Calu3 (cell line): ENCODE results near the gene TENM3. TPM values are rescaled to one million over a fixed set of nuclear protein-coding genes. Genes with fewer than 3 reads are reported as not detected.

Experiments
- BruUV-seq: library from RNA; stranded (reverse); fragments of 400-500 nt; replicated peaks from 2 replicates; lab custom pipeline; 2021; lab: Mats Ljungman, UMichigan
- CTCF ChIA-PET: fragments of 300-600 bp; sonication (Branson Sonifier 250); formaldehyde crosslinking; loops from one replicate; lab custom pipeline; 2022; ENCODE audit warnings: antibody characterized with exemption; lab: Charles Lee
- DNase-seq: peaks from one replicate; pipeline ENCODE4 v3.0.0; 2022
- H3K27ac Mint-ChIP-seq: one replicate; pipeline ENCODE4 v1.8.0; 2022; ENCODE audit warnings: mixed read lengths; ENCODE audit not compliant: unreplicated experiment
- H3K27me3 Mint-ChIP-seq: one replicate; pipeline ENCODE4 v1.8.0; 2022; ENCODE audit warnings: mixed read lengths; ENCODE audit not compliant: unreplicated experiment
- H3K36me3 Mint-ChIP-seq: one replicate; pipeline ENCODE4 v1.8.0; 2022; ENCODE audit warnings: mild to moderate bottlenecking, moderate library complexity, mixed read lengths; ENCODE audit not compliant: insufficient read depth, unreplicated experiment
- H3K4me1 Mint-ChIP-seq: one replicate; pipeline ENCODE4 v1.8.0; 2022; ENCODE audit warnings: mild to moderate bottlenecking, low read depth, mixed read lengths; ENCODE audit not compliant: unreplicated experiment
- H3K4me3 Mint-ChIP-seq: one replicate; pipeline ENCODE4 v1.8.0; 2022; ENCODE audit warnings: mild to moderate bottlenecking, low read depth, moderate library complexity, mixed read lengths; ENCODE audit not compliant: unreplicated experiment
- H3K9me3 Mint-ChIP-seq: one replicate; pipeline ENCODE4 v1.8.0; 2022; ENCODE audit warnings: low read depth, mixed read lengths; ENCODE audit not compliant: unreplicated experiment
- intact Hi-C: fragments of 100-400 bp; cut with micrococcal nuclease; formaldehyde crosslinking; loops from one replicate; pipeline ENCODE4 v1.10.0; 2022; ENCODE audit not compliant: unreplicated experiment
- total RNA-seq: library from RNA; stranded (reverse); gene quantifications from 2 replicates; pipeline ENCODE4 v1.2.3, GENCODE V29; 2022
- TF ChIP-seq, protein P1 (sequence below): fragments of 200-600 bp; IDR thresholded peaks from one replicate; pipeline ENCODE4 v1.8.0; 2022; ENCODE audit warnings: antibody characterized with exemption; ENCODE audit not compliant: unreplicated experiment

The TENM3 gene
- total RNA-seq, 1 experiment from 2014 or later, result 5.9 TPM

DNA sequence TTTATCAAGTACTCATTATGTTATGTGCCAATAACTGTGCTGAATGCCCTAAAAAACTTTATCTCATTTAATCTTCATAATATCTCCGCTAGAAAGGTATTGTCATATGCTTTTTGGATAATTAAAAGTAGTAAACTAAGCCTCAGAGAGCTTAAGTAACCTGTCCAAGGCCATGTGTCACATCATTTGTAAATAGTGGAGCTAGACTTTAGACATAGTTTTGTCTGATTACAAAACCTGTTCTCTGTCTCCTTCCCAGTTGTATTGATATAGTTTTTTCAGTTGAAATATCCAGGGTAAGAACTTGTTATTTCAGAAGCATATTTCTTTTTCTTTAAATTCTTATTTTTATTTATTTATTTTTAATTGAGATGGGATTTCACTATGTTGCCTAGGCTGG lies 66.7 kb downstream of the TENM3 start:
- intact Hi-C loops, result no loop called here
- H3K27ac Mint-ChIP-seq, result no peak overlapping the region

DNA sequence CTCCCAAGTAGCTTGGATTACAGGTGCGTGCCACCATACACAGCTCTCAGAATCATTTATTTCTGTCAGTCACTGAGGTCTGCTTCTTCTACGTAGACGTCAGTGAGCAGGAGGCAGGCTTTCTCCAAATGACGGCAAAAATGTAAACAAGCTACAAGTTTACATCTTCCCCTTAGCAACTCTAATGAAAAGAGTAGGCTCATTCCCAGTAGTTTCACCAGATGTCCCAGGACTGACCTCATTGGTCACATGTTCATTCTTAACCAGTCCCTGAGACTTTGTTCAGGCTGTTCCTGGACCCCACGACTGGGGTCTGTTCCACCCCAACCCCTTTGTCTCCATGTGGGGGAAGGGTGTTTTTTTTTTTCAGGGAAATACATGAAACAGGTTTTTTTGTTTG lies 67.1 kb downstream of the TENM3 start:
- no peak overlapping the region for H3K27ac Mint-ChIP-seq
- no TSS peak for BruUV-seq
- no peak for DNase-seq
- H3K4me1 Mint-ChIP-seq, result no peaks in the 10 kb centered on the region
- no peaks in the 10 kb centered on the region for H3K27me3 Mint-ChIP-seq
- intact Hi-C loops, result no loop called here
- CTCF ChIA-PET, result no interaction called here
- TF ChIP-seq, protein P1, sequence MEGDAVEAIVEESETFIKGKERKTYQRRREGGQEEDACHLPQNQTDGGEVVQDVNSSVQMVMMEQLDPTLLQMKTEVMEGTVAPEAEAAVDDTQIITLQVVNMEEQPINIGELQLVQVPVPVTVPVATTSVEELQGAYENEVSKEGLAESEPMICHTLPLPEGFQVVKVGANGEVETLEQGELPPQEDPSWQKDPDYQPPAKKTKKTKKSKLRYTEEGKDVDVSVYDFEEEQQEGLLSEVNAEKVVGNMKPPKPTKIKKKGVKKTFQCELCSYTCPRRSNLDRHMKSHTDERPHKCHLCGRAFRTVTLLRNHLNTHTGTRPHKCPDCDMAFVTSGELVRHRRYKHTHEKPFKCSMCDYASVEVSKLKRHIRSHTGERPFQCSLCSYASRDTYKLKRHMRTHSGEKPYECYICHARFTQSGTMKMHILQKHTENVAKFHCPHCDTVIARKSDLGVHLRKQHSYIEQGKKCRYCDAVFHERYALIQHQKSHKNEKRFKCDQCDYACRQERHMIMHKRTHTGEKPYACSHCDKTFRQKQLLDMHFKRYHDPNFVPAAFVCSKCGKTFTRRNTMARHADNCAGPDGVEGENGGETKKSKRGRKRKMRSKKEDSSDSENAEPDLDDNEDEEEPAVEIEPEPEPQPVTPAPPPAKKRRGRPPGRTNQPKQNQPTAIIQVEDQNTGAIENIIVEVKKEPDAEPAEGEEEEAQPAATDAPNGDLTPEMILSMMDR, result no peak
- H3K4me3 Mint-ChIP-seq, result no peak overlapping the region
- no peaks in the 10 kb centered on the region for H3K36me3 Mint-ChIP-seq
- H3K9me3 Mint-ChIP-seq, result peaks cover 2% of the 10 kb centered on the region

More for the DNA sequence above, 66.7 kb downstream of the TENM3 start:
- DNase-seq, result no peak
- H3K27me3 Mint-ChIP-seq, result no peaks in the 10 kb centered on the region
- no peaks in the 10 kb centered on the region for H3K36me3 Mint-ChIP-seq
- no peaks in the 10 kb centered on the region for H3K4me1 Mint-ChIP-seq
- no TSS peak for BruUV-seq
- H3K9me3 Mint-ChIP-seq, result peaks cover 2% of the 10 kb centered on the region
- no peak overlapping the region for H3K4me3 Mint-ChIP-seq
- CTCF ChIA-PET, result no interaction called here
- TF ChIP-seq, protein P1, result no peak

DNA sequence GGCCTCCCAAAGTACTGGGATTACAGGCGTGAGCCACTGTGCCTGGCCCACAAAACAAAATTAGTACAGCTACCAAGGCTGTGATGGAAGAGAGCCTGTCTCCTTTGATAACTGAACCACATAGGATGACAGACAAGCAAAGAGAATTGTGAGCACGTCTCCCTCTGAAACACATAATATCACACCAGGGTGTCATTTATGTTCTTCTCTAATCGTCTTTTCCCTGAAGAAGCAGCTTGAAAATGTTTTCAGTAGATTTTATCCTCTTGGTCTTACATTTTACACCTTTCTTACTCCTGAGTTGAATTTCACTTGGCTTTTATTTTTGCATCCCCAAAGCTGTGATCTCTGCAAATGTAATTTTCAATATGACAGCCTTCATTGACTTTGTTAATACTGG lies 67.8 kb downstream of the TENM3 start:
- Mint-ChIP-seq H3K36me3 (no peaks in the 10 kb centered on the region), H3K27ac (no peak overlapping the region), H3K4me3 (no peak overlapping the region), H3K4me1 (no peaks in the 10 kb centered on the region), H3K27me3 (no peaks in the 10 kb centered on the region), H3K9me3 (peaks cover 5% of the 10 kb centered on the region)
- no TSS peak for BruUV-seq
- TF ChIP-seq, protein P1, result no peak
- intact Hi-C loops, result no loop called here
- DNase-seq, result no peak
- CTCF ChIA-PET, result no interaction called here

DNA sequence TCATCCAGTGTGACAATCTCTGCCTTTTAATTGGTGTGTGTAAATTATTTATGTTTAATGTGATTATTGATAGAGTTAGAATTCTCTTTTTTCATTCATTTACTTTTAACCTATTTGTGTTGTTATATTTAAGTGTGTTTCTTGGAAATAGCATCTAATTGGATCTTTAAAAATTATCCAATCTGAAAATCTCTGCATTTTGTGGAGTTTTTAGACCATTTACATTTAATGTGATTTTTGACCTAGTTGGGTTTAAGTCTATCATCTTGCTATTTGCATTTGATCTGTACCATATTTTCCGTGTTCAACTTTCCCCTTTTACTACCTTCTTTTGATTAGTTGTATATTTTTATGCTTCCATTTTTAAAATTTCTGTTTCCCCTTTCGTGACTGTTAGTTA lies 71.3 kb downstream of the TENM3 start:
- intact Hi-C loops, result no loop called here
- BruUV-seq, result no TSS peak
- Mint-ChIP-seq H3K27me3 (no peaks in the 10 kb centered on the region), H3K4me1 (no peaks in the 10 kb centered on the region), H3K4me3 (no peak overlapping the region), H3K27ac (no peak overlapping the region), H3K9me3 (peaks cover 5% of the 10 kb centered on the region), H3K36me3 (no peaks in the 10 kb centered on the region)
- CTCF ChIA-PET, result no interaction called here
- DNase-seq, result no peak
- TF ChIP-seq, protein P1, result no peak
